ENCODE data around the gene MED7.

MED7 gene

GRCh38 chr5:157157293-157157891 lies 14.7 kb upstream of the MED7 start:
- no peak for TF ChIP-seq CTCF (IDR thresholded peaks at IDR 0.05; ENCODE audit: poor library complexity, severe bottlenecking)
- Histone ChIP-seq H3K4me3 (ENCODE audit: severe bottlenecking) (no peak overlapping the region), H3K27ac (ENCODE audit: poor library complexity, severe bottlenecking) (no peak overlapping the region), H3K4me1 (ENCODE audit: insufficient read depth, poor library complexity, severe bottlenecking) (no peaks in the 10 kb centered on the region), H3K36me3 (ENCODE audit: low read depth) (no peaks in the 10 kb centered on the region), H3K27me3 (ENCODE audit: insufficient read depth, poor library complexity, severe bottlenecking) (peaks cover 4% of the 10 kb centered on the region), H3K9me3 (ENCODE audit: severe bottlenecking) (no peaks in the 10 kb centered on the region)
- ATAC-seq (ENCODE audit: low read depth) (no peak), DNase-seq (ENCODE audit: low spot score) (no peak)

GRCh38 chr5:157155297-157155696 lies 12.6 kb upstream of the MED7 start:
- no peak for ATAC-seq (ENCODE audit: low read depth)
- H3K36me3 ChIP-seq (ENCODE audit: low read depth), result no peaks in the 10 kb centered on the region

GRCh38 chr5:157150995-157151394 lies 8.3 kb upstream of the MED7 start:
- Histone ChIP-seq H3K36me3 (ENCODE audit: low read depth) (no peaks in the 10 kb centered on the region), H3K4me1 (ENCODE audit: insufficient read depth, poor library complexity, severe bottlenecking) (no peaks in the 10 kb centered on the region), H3K27ac (ENCODE audit: poor library complexity, severe bottlenecking) (no peak overlapping the region), H3K9me3 (ENCODE audit: severe bottlenecking) (no peaks in the 10 kb centered on the region), H3K27me3 (ENCODE audit: insufficient read depth, poor library complexity, severe bottlenecking) (peaks cover 4% of the 10 kb centered on the region), H3K4me3 (ENCODE audit: severe bottlenecking) (no peak overlapping the region)
- no peak for TF ChIP-seq CTCF (IDR thresholded peaks at IDR 0.05; ENCODE audit: poor library complexity, severe bottlenecking)
- no peak for DNase-seq (ENCODE audit: low spot score)
- ATAC-seq (ENCODE audit: low read depth), result no peak; the same call in 2 of the 3 replicates

More at GRCh38 chr5:157155297-157155696, 12.6 kb upstream of the MED7 start:
- TF ChIP-seq CTCF (IDR thresholded peaks at IDR 0.05; ENCODE audit: poor library complexity, severe bottlenecking), result no peak
- Histone ChIP-seq H3K9me3 (ENCODE audit: severe bottlenecking) (no peaks in the 10 kb centered on the region), H3K4me1 (ENCODE audit: insufficient read depth, poor library complexity, severe bottlenecking) (no peaks in the 10 kb centered on the region), H3K27ac (ENCODE audit: poor library complexity, severe bottlenecking) (no peak overlapping the region), H3K4me3 (ENCODE audit: severe bottlenecking) (no peak overlapping the region), H3K27me3 (ENCODE audit: insufficient read depth, poor library complexity, severe bottlenecking) (peaks cover 4% of the 10 kb centered on the region)
- no peak for DNase-seq (ENCODE audit: low spot score)

GRCh38 chr5:157148734-157149615 lies 6.3 kb upstream of the MED7 start:
- Histone ChIP-seq H3K36me3 (ENCODE audit: low read depth) (no peaks in the 10 kb centered on the region), H3K4me1 (ENCODE audit: insufficient read depth, poor library complexity, severe bottlenecking) (no peaks in the 10 kb centered on the region), H3K27me3 (ENCODE audit: insufficient read depth, poor library complexity, severe bottlenecking) (no peaks in the 10 kb centered on the region), H3K27ac (ENCODE audit: poor library complexity, severe bottlenecking) (no peak overlapping the region), H3K9me3 (ENCODE audit: severe bottlenecking) (no peaks in the 10 kb centered on the region), H3K4me3 (ENCODE audit: severe bottlenecking) (no peak overlapping the region)
- DNase-seq (ENCODE audit: low spot score) (no peak), ATAC-seq (ENCODE audit: low read depth) (peak; percentile 78)
- peak; percentile 97 for TF ChIP-seq CTCF (IDR thresholded peaks at IDR 0.05; ENCODE audit: poor library complexity, severe bottlenecking)

Data from RWPE2 (cell line).